Liver (tissue), 9 donors: ENCODE measurements around the gene CAPRIN2. TPM values are rescaled to one million over a fixed set of nuclear protein-coding genes. Genes with fewer than 3 reads are reported as not detected.

ENCODE experiments used
- DNase-seq: peaks from one replicate; pipeline ENCODE4 v3.0.0-alpha.2; 2017; ENCODE audit warnings: low spot score
- H3K27ac ChIP-seq, 2 donors: one replicate each; pipeline ENCODE4 v1.7.0; 2013; ENCODE audit warnings: inconsistent platforms in 2 of 2, low read length in 2 of 2, control low read depth in 1 of 2, low read depth in 1 of 2, mild to moderate bottlenecking in 1 of 2
- H3K27me3 ChIP-seq, 4 donors: one replicate each; pipeline versions ENCODE4 v1.6.1 to v1.7.0; 2013; ENCODE audit warnings: low read length in 3 of 4, inconsistent platforms in 1 of 4, mild to moderate bottlenecking in 1 of 4, moderate library complexity in 1 of 4; ENCODE audit not compliant: control insufficient read depth in 4 of 4, insufficient read depth in 4 of 4
- H3K36me3 ChIP-seq, 4 donors: one replicate each; pipeline versions ENCODE4 v1.6.1 to v1.7.0; 2013; ENCODE audit warnings: low read length in 3 of 4, mild to moderate bottlenecking in 3 of 4, low read depth in 1 of 4, moderate library complexity in 1 of 4; ENCODE audit not compliant: control insufficient read depth in 4 of 4, insufficient read depth in 3 of 4
- H3K4me1 ChIP-seq, 4 donors: one replicate each; pipeline versions ENCODE4 v1.6.1 to v1.7.0; 2013; ENCODE audit warnings: low read length in 3 of 4, mild to moderate bottlenecking in 3 of 4, moderate library complexity in 1 of 4; ENCODE audit not compliant: control insufficient read depth in 4 of 4, insufficient read depth in 4 of 4
- H3K4me3 ChIP-seq, 3 donors: one replicate each; pipeline versions ENCODE4 v1.6.1 to v1.7.0; 2013; ENCODE audit warnings: low read length in 3 of 3, control low read depth in 1 of 3, low read depth in 1 of 3, mild to moderate bottlenecking in 1 of 3
- H3K9ac ChIP-seq, 2 donors: one replicate each; pipeline ENCODE4 v1.7.0; 2013; ENCODE audit warnings: low read length in 2 of 2, mild to moderate bottlenecking in 2 of 2, moderate library complexity in 2 of 2, control low read depth in 1 of 2, low read depth in 1 of 2
- H3K9me3 ChIP-seq, 4 donors: one replicate each; pipeline versions ENCODE4 v1.6.1 to v1.7.0; 2013; ENCODE audit warnings: low read length in 3 of 4; ENCODE audit not compliant: control insufficient read depth in 4 of 4
- EGR1 ChIP-seq, 2 donors: IDR thresholded peaks; 2 replicates each; pipeline ENCODE4 v1.6.1; 2016 to 2018; ENCODE audit warnings: antibody characterized with exemption in 2 of 2, low read depth in 2 of 2
- FOXA1 ChIP-seq: IDR thresholded peaks from 2 replicates; pipeline ENCODE4 v1.6.1; 2016; ENCODE audit warnings: antibody characterized with exemption
- FOXA2 ChIP-seq: IDR thresholded peaks from 2 replicates; pipeline ENCODE4 v1.6.1; 2016; ENCODE audit warnings: antibody characterized with exemption
- GABPA ChIP-seq, 2 donors: IDR thresholded peaks in 1 of 2; conservative IDR thresholded peaks in 1 of 2; 2 replicates each; pipeline ENCODE4 v1.6.1; 2016; ENCODE audit warnings: antibody characterized with exemption in 2 of 2, mild to moderate bottlenecking in 1 of 2, moderate library complexity in 1 of 2
- HNF4A ChIP-seq, 2 donors: conservative IDR thresholded peaks; 2 replicates each; pipeline ENCODE4 v1.6.1; 2016; ENCODE audit warnings: antibody characterized with exemption in 2 of 2, mild to moderate bottlenecking in 2 of 2
- HNF4G ChIP-seq: IDR thresholded peaks from 2 replicates; pipeline ENCODE4 v1.6.1; 2016; ENCODE audit warnings: antibody characterized with exemption
- NR2F2 ChIP-seq: IDR thresholded peaks from 2 replicates; pipeline ENCODE4 v1.6.1; 2016; ENCODE audit warnings: antibody characterized with exemption
- RAD21 ChIP-seq, 2 donors: IDR thresholded peaks; 2 replicates each; pipeline ENCODE4 v1.6.1; 2016; ENCODE audit warnings: antibody characterized with exemption in 2 of 2, mild to moderate bottlenecking in 2 of 2
- SP1 ChIP-seq: IDR thresholded peaks from 2 replicates; pipeline ENCODE4 v1.6.1; 2018; ENCODE audit warnings: antibody characterized with exemption, mild to moderate bottlenecking
- TAF1 ChIP-seq: conservative IDR thresholded peaks from 2 replicates; pipeline ENCODE4 v1.6.1; 2016; ENCODE audit warnings: antibody characterized with exemption, mild to moderate bottlenecking
- YY1 ChIP-seq: IDR thresholded peaks from 2 replicates; pipeline ENCODE4 v1.6.1; 2016; ENCODE audit warnings: antibody characterized with exemption, mild to moderate bottlenecking
- WGBS: extraction: QIAGEN DNeasy Blood & Tissue Kit; methylation state at CpG from one replicate; pipeline ENCODE4 v1.1.7; 2013; 5-methylcytosine and 5-hydroxymethylcytosine counted together
- polyA plus RNA-seq, 2 donors: library from polyadenylated mRNA; stranded (reverse) in 1 of 2; unstranded in 1 of 2; fragments of 200-250 nt in 1 of 2; fragments of >200 nt in 1 of 2; fragmentation: Nextera tagmentation in 1 of 2; extraction: Ambion mirVana in 1 of 2; gene quantifications; one replicate each; pipeline versions ENCODE4 v1.2.1 to v1.2.3, GENCODE V29; 2013 to 2015
- total RNA-seq, 2 donors: library from RNA; depleted of rRNA; stranded (reverse); fragments of >200 nt; gene quantifications; one replicate each; pipeline ENCODE4 v1.2.3, GENCODE V29; 2014
- TF ChIP-seq, protein P1 (sequence below): IDR thresholded peaks from 2 replicates; pipeline ENCODE4 v1.6.1; 2016; ENCODE audit warnings: antibody characterized with exemption
- TF ChIP-seq, protein P2 (sequence below): fragments of 150-350 bp; IDR thresholded peaks from 2 replicates; pipeline ENCODE4 v1.5.1; 2017; ENCODE audit warnings: improper control_type of control experiment, low read depth, low read length; ENCODE audit not compliant: missing input control
- TF ChIP-seq, protein P3 (sequence below): IDR thresholded peaks from 2 replicates; pipeline ENCODE4 v1.6.1; 2016; ENCODE audit warnings: antibody characterized with exemption
- TF ChIP-seq, protein P4 (sequence below): IDR thresholded peaks from 2 replicates; pipeline ENCODE4 v1.6.1; 2016; ENCODE audit warnings: antibody characterized with exemption, mild to moderate bottlenecking
- donor health status: healthy.
- donor health status: healthy.
- donor health status: healthy.
- donor health status: healthy.
- donor health status: healthy.

CAPRIN2 gene
- total and polyA plus RNA-seq, 4 donors = 4.6 to 14.8 (median 9.4) TPM

DNA sequence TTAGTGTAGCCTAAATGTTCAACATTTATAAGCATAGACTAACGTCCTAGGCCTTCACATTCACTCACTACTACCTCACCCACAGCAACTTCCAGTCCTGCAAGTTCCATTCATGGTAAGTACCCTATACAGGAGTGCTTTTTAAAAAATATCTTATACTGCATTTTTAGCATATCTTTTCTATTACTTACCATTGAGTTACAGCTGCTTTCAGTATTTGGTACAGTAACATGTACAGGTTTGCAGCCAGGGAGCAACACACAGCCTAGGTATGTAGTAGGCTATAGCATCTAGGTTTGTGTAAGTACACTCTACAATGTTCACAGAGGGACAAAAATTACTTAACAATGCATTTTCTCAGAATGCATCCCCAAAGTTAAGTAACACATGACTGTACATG is 76.5 kb downstream of the CAPRIN2 start:
- Histone ChIP-seq H3K9ac (no peak overlapping the region), H3K27ac (no peak overlapping the region), H3K9me3 (no peaks in the 10 kb centered on the region), H3K4me1 (no peaks in the 10 kb centered on the region), H3K36me3 (peaks cover 5 to 39% (median 19%) of the 10 kb centered on the region in 4 donors), H3K27me3 (no peaks in the 10 kb centered on the region), H3K4me3 (no peak overlapping the region)
- DNase-seq = no peak
- TF ChIP-seq HNF4G (no peak), TAF1 (no peak), RAD21 (IDR thresholded peaks at IDR 0.05) (no peak), FOXA2 (no peak), SP1 (no peak), EGR1 (IDR thresholded peaks at IDR 0.05; ENCODE audit: low read depth in 2 of 2) (no peak), NR2F2 (no peak), FOXA1 (no peak), GABPA (IDR thresholded peaks at IDR 0.05 in 1 of 2, conservative IDR thresholded peaks at IDR 0.05 in 1 of 2) (no peak), YY1 (no peak)
- TF ChIP-seq, protein P1, sequence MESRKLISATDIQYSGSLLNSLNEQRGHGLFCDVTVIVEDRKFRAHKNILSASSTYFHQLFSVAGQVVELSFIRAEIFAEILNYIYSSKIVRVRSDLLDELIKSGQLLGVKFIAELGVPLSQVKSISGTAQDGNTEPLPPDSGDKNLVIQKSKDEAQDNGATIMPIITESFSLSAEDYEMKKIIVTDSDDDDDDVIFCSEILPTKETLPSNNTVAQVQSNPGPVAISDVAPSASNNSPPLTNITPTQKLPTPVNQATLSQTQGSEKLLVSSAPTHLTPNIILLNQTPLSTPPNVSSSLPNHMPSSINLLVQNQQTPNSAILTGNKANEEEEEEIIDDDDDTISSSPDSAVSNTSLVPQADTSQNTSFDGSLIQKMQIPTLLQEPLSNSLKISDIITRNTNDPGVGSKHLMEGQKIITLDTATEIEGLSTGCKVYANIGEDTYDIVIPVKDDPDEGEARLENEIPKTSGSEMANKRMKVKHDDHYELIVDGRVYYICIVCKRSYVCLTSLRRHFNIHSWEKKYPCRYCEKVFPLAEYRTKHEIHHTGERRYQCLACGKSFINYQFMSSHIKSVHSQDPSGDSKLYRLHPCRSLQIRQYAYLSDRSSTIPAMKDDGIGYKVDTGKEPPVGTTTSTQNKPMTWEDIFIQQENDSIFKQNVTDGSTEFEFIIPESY = no peak
- TF ChIP-seq, protein P2, sequence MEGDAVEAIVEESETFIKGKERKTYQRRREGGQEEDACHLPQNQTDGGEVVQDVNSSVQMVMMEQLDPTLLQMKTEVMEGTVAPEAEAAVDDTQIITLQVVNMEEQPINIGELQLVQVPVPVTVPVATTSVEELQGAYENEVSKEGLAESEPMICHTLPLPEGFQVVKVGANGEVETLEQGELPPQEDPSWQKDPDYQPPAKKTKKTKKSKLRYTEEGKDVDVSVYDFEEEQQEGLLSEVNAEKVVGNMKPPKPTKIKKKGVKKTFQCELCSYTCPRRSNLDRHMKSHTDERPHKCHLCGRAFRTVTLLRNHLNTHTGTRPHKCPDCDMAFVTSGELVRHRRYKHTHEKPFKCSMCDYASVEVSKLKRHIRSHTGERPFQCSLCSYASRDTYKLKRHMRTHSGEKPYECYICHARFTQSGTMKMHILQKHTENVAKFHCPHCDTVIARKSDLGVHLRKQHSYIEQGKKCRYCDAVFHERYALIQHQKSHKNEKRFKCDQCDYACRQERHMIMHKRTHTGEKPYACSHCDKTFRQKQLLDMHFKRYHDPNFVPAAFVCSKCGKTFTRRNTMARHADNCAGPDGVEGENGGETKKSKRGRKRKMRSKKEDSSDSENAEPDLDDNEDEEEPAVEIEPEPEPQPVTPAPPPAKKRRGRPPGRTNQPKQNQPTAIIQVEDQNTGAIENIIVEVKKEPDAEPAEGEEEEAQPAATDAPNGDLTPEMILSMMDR = no peak
- TF ChIP-seq, protein P3, sequence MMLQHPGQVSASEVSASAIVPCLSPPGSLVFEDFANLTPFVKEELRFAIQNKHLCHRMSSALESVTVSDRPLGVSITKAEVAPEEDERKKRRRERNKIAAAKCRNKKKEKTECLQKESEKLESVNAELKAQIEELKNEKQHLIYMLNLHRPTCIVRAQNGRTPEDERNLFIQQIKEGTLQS = no peak
- TF ChIP-seq, protein P4, sequence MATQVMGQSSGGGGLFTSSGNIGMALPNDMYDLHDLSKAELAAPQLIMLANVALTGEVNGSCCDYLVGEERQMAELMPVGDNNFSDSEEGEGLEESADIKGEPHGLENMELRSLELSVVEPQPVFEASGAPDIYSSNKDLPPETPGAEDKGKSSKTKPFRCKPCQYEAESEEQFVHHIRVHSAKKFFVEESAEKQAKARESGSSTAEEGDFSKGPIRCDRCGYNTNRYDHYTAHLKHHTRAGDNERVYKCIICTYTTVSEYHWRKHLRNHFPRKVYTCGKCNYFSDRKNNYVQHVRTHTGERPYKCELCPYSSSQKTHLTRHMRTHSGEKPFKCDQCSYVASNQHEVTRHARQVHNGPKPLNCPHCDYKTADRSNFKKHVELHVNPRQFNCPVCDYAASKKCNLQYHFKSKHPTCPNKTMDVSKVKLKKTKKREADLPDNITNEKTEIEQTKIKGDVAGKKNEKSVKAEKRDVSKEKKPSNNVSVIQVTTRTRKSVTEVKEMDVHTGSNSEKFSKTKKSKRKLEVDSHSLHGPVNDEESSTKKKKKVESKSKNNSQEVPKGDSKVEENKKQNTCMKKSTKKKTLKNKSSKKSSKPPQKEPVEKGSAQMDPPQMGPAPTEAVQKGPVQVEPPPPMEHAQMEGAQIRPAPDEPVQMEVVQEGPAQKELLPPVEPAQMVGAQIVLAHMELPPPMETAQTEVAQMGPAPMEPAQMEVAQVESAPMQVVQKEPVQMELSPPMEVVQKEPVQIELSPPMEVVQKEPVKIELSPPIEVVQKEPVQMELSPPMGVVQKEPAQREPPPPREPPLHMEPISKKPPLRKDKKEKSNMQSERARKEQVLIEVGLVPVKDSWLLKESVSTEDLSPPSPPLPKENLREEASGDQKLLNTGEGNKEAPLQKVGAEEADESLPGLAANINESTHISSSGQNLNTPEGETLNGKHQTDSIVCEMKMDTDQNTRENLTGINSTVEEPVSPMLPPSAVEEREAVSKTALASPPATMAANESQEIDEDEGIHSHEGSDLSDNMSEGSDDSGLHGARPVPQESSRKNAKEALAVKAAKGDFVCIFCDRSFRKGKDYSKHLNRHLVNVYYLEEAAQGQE = no peak
- WGBS = 90% methylated on average over 1 of the region's 1 CpG

DNA sequence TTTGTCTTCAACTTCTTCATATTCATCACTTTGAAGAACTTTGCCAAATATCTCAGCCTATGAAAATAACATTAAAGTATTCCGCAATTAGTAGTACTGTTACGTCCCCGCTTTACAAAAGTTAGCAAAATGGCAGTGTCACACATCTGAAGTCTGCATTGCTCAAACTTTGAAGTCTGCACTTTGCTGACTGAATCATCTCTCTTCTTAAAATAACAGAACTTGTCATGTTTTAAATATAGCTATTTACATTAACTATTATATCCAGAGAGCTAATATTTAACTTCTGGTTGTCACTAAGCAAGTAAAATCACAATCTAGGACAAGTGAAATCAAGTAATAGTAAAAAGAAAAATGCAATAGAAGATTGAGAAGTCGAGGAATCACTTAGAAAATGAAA is 93.5 kb downstream of the CAPRIN2 start:
- no peak for DNase-seq
- peaks cover 5 to 32% (median 24%) of the 10 kb centered on the region in 4 donors for H3K36me3 ChIP-seq
- H3K4me3 ChIP-seq = no peak overlapping the region
- TF ChIP-seq HNF4A (conservative IDR thresholded peaks at IDR 0.05) = no peak
- TF ChIP-seq, protein P1 = no peak
- H3K27me3 ChIP-seq = no peaks in the 10 kb centered on the region
- 73% methylated on average over 4 of the region's 4 CpGs for WGBS
- H3K9ac ChIP-seq = no peak overlapping the region
- H3K27ac ChIP-seq = no peak overlapping the region
- no peaks in the 10 kb centered on the region for H3K4me1 ChIP-seq
- no peaks in the 10 kb centered on the region for H3K9me3 ChIP-seq
